Kasumi-1 (cell line): Measurements from ENCODE around the gene SLITRK5.
A peak's percentile ranks its signal among the peaks of the same experiment; 100 is the strongest.

Experiments used
- DNase-seq, 2 experiments: peaks; one replicate each; lab custom pipeline; 2025; lab: John Stamatoyannopoulos, UW

The SLITRK5 gene

GRCh38 chr13:87671031-87671752 lies at the start of gene SLITRK5:
TSS of gene SLITRK5 (plus strand) at chr13:87671371. CDS start at chr13:87675389, 4,018 bp downstream.
- DNase-seq: peak; percentile 92 to 95

- DNase-seq: no peak
Observed at GRCh38 chr13:87622971-87623370, 48.2 kb upstream of the SLITRK5 start.

- DNase-seq: no peak
Observed at GRCh38 chr13:87656306-87656705, 14.9 kb upstream of the SLITRK5 start.

- DNase-seq: no peak
Observed at GRCh38 chr13:87661471-87661870, 9.7 kb upstream of the SLITRK5 start.

GRCh38 chr13:87666831-87667230 lies 4.3 kb upstream of the SLITRK5 start:
- no peak for DNase-seq

- DNase-seq: no peak
Observed at GRCh38 chr13:87667686-87668085, 3.5 kb upstream of the SLITRK5 start.

GRCh38 chr13:87669379-87669978 lies 1.7 kb upstream of the SLITRK5 start:
- DNase-seq: peak; percentile 79 to 87

GRCh38 chr13:87671753-87672605 lies 808 bp downstream of the SLITRK5 start:
- DNase-seq: peak; percentile 9 to 27

- no peak for DNase-seq
Observed at GRCh38 chr13:87674247-87674738, 3.1 kb downstream of the SLITRK5 start.

GRCh38 chr13:87675851-87676250 lies 4.7 kb downstream of the SLITRK5 start:
- DNase-seq: no peak

GRCh38 chr13:87676254-87677042 lies 5.3 kb downstream of the SLITRK5 start:
- no peak for DNase-seq

- no peak for DNase-seq
Observed at GRCh38 chr13:87677043-87677495, 5.9 kb downstream of the SLITRK5 start.

- peak; percentile 22 to 38 for DNase-seq
Observed at GRCh38 chr13:87677496-87678371, 6.6 kb downstream of the SLITRK5 start.

GRCh38 chr13:87678372-87678752 lies 7.2 kb downstream of the SLITRK5 start:
- DNase-seq: peak; percentile 19 to 38

GRCh38 chr13:87680298-87680697 lies 9.1 kb downstream of the SLITRK5 start:
- peak in 1 of 2 experiments; percentile 7 for DNase-seq

GRCh38 chr13:87684850-87685742 lies 13.9 kb downstream of the SLITRK5 start:
- DNase-seq: no peak

- no peak for DNase-seq
Observed at GRCh38 chr13:87696458-87696857, 25.3 kb downstream of the SLITRK5 start.

GRCh38 chr13:87698268-87698667 lies 27.1 kb downstream of the SLITRK5 start:
- DNase-seq: no peak

- no peak for DNase-seq
Observed at GRCh38 chr13:87709947-87710346, 38.8 kb downstream of the SLITRK5 start.

- DNase-seq: no peak
Observed at GRCh38 chr13:87712012-87712411, 40.8 kb downstream of the SLITRK5 start.
